ENCODE measurements around the gene ARID1B. TPM values are rescaled to one million over a fixed set of nuclear protein-coding genes. Genes with fewer than 3 reads are reported as not detected.

The ARID1B gene
- total RNA-seq, 1 experiment from 2014 or later, result 35.6 TPM

- H3K9me3 ChIP-seq (ENCODE audit: control insufficient read depth in 1 of 2, insufficient read depth in 1 of 2, low read depth in 1 of 2, low read length in 2 of 2), result no peaks in the 10 kb centered on the region
- DNase-seq (ENCODE audit: low read depth, low spot score) (no peak), ATAC-seq (no peak)
- no peak overlapping the region for H3K9ac ChIP-seq (ENCODE audit: low read length)
- no peak overlapping the region for H2AFZ ChIP-seq (ENCODE audit: low read depth, low read length, poor library complexity, severe bottlenecking)
- no peak overlapping the region for H3K27ac ChIP-seq (ENCODE audit: low read depth, low read length)
- intact Hi-C loops (cut with micrococcal nuclease), result no loop called here
- CTCF ChIA-PET, result no interaction called here
- no peak overlapping the region for H3K4me2 ChIP-seq (ENCODE audit: low read length)
- H3K79me2 ChIP-seq (ENCODE audit: insufficient read depth, low read length), result no peaks in the 10 kb centered on the region
- no peaks in the 10 kb centered on the region for H3K9me2 ChIP-seq (ENCODE audit: insufficient read depth)
- RAD21 ChIA-PET (ENCODE audit: low non-redundant PET in 1 of 2, low total read pairs in 2 of 2, uncharacterized antibody in 2 of 2, unreplicated experiment in 2 of 2), result no interaction called here
- H4K20me1 ChIP-seq (ENCODE audit: insufficient read depth), result no peaks in the 10 kb centered on the region
- H3K36me3 ChIP-seq (ENCODE audit: control insufficient read depth in 1 of 2, insufficient read depth in 2 of 2, low read length in 2 of 2), result no peaks in the 10 kb centered on the region
- no peaks in the 10 kb centered on the region; a peak in 1 of 4 replicates for H3K4me1 ChIP-seq (ENCODE audit: control insufficient read depth in 1 of 2, insufficient read depth in 2 of 2, low read length in 2 of 2)
- H3K27me3 ChIP-seq (ENCODE audit: insufficient read depth, low read length), result no peaks in the 10 kb centered on the region
- BruUV-seq (replicated peaks), result no TSS peak
- TF ChIP-seq ZNF274 (IDR thresholded peaks at IDR 0.05; ENCODE audit: low read depth, low read length) (no peak), FOSL1 (IDR thresholded peaks at IDR 0.05; ENCODE audit: low read depth) (no peak), CTCF (IDR thresholded peaks at IDR 0.05 in 2 of 3, conservative IDR thresholded peaks at IDR 0.05 in 1 of 3; ENCODE audit: borderline replicate concordance in 1 of 3, insufficient read depth in 1 of 3, low read depth in 2 of 3, low read length in 2 of 3) (no peak), EZH2phosphoT487 (IDR thresholded peaks at IDR 0.05; ENCODE audit: borderline replicate concordance) (no peak), SP1 (IDR thresholded peaks at IDR 0.05; ENCODE audit: low read depth) (no peak), POLR2A (IDR thresholded peaks at IDR 0.05; ENCODE audit: borderline replicate concordance, extremely low read depth, insufficient read depth, insufficient read length) (no peak), JUND (IDR thresholded peaks at IDR 0.05) (no peak), CBX3 (IDR thresholded peaks at IDR 0.05; ENCODE audit: low read depth) (no peak), SIN3A (IDR thresholded peaks at IDR 0.05; ENCODE audit: low read depth) (no peak), RAD21 (IDR thresholded peaks at IDR 0.05; ENCODE audit: low read depth) (no peak)
- no peak overlapping the region for H3K4me3 ChIP-seq (replicated peaks in 1 of 2; ENCODE audit: low read depth in 1 of 2, low read length in 2 of 2)
- POLR2A ChIA-PET, result no interaction called here
Measured at GRCh38 chr6:157120534-157121232, 343.5 kb downstream of the ARID1B start.
